Renal pelvis (tissue), 4 donors: ENCODE results near the gene GPN2. TPM values are rescaled to one million over a fixed set of nuclear protein-coding genes. Genes with fewer than 3 reads are reported as not detected.
"Not testable (repeated sequence)": the region's sequence is repeated elsewhere in the genome, so short reads cannot be mapped to it uniquely, and the experiment has no call there.

Experiments
- DNase-seq: peaks from one replicate; pipeline ENCODE4 v3.0.0-alpha.2; 2013
- polyA plus RNA-seq, 3 donors: library from polyadenylated mRNA; unstranded; fragments of 120-200 nt; gene quantifications; one replicate each; pipeline ENCODE4 v1.2.1, GENCODE V29; 2013; ENCODE audit not compliant: insufficient read length in 3 of 3

Gene GPN2
- polyA plus RNA-seq, 3 donors: 31.4 to 38.7 (median 32.4) TPM

GRCh38 chr1:26837665-26838064 is 52.4 kb downstream of the GPN2 start:
- DNase-seq: not testable (repeated sequence)

- DNase-seq: no peak
Measured at GRCh38 chr1:26833432-26834405, 56.4 kb downstream of the GPN2 start.

GRCh38 chr1:26832249-26832960 is 57.7 kb downstream of the GPN2 start:
- no peak for DNase-seq

GRCh38 chr1:26831546-26832248 is 58.4 kb downstream of the GPN2 start:
- DNase-seq: no peak

- no peak for DNase-seq
Measured at GRCh38 chr1:26831059-26831458, 59.0 kb downstream of the GPN2 start.

- DNase-seq: no peak
Measured at GRCh38 chr1:26829184-26829911, 60.7 kb downstream of the GPN2 start.

GRCh38 chr1:26828411-26828991 is 61.6 kb downstream of the GPN2 start:
- no peak for DNase-seq

- DNase-seq: peak; percentile 49
Measured at GRCh38 chr1:26827663-26828062, 62.4 kb downstream of the GPN2 start.

GRCh38 chr1:26827106-26827604 is 62.9 kb downstream of the GPN2 start:
- DNase-seq: no peak

- DNase-seq: peak; percentile 61
Measured at GRCh38 chr1:26826261-26827105, 63.6 kb downstream of the GPN2 start, which contains the start of gene ZDHHC18. ZDHHC18 (plus strand) TSS chr1:26826688; CDS start chr1:26826805, 117 bp downstream.

Other genes with a start within 250 kb of the GPN2 start
- gene ARID1A, start 194.3 kb downstream of the GPN2 start, polyA plus RNA-seq: 100 to 1,000 TPM; 101 to 117 (median 106) TPM
- gene PIGV, start 102.3 kb downstream of the GPN2 start, polyA plus RNA-seq: 10 to 100 TPM; 17.5 to 20.7 (median 18.5) TPM
- gene ZDHHC18, start 63.6 kb downstream of the GPN2 start, polyA plus RNA-seq: 10 to 100 TPM; 22.9 to 25.9 (median 25.4) TPM
- 1 to 10 TPM in 1 of 3 donors, under 1 TPM in 2; 0.65 to 1.1 (median 0.73) TPM for gene SFN, start 27.1 kb downstream of the GPN2 start, polyA plus RNA-seq
- gene GPATCH3, start 10.2 kb upstream of the GPN2 start, polyA plus RNA-seq: 10 to 100 TPM; 17.0 to 17.8 (median 17.8) TPM
- gene NR0B2, start 23.7 kb upstream of the GPN2 start, polyA plus RNA-seq: 1 to 10 TPM; 1.0 to 1.4 (median 1.1) TPM
- 100 to 1,000 TPM in 2 of 3 donors, 10 to 100 TPM in 1; 83.8 to 104 (median 102) TPM for gene NUDC, start 31.5 kb upstream of the GPN2 start, polyA plus RNA-seq
- gene KDF1, start 70.2 kb upstream of the GPN2 start, polyA plus RNA-seq: 10 to 100 TPM; 11.1 to 11.8 (median 11.5) TPM
- 1 to 10 TPM; 5.5 to 6.8 (median 6.0) TPM for gene TRNP1, start 103.4 kb upstream of the GPN2 start, polyA plus RNA-seq
- 1 to 10 TPM in 1 of 3 donors, under 1 TPM in 2; 0.96 to 1.1 (median 0.97) TPM for gene TENT5B, start 122.6 kb upstream of the GPN2 start, polyA plus RNA-seq